HepG2 (cell line): ENCODE measurements around the gene RRP8. TPM values are rescaled to one million over a fixed set of nuclear protein-coding genes. Genes with fewer than 3 reads are reported as not detected.

Experiments used
- ARNTL ChIP-seq: sonication (generic); formaldehyde crosslinking; IDR thresholded peaks from 2 replicates; pipeline ENCODE4 v1.4.0; 2020; ENCODE audit warnings: mild to moderate bottlenecking, missing genetic modification reagents
- ATAD3A ChIP-seq: sonication (generic); formaldehyde crosslinking; IDR thresholded peaks from 2 replicates; pipeline ENCODE4 v1.4.0; 2020; ENCODE audit warnings: missing genetic modification reagents
- ATF5 ChIP-seq: sonication (generic); formaldehyde crosslinking; IDR thresholded peaks from 2 replicates; pipeline ENCODE4 v1.4.0; 2020; ENCODE audit warnings: mild to moderate bottlenecking, low read depth, missing genetic modification reagents
- CEBPG ChIP-seq: IDR thresholded peaks from 2 replicates; pipeline ENCODE4 v1.6.1; 2016
- CTCF ChIP-seq: sonication (generic); formaldehyde crosslinking; IDR thresholded peaks from 2 replicates; pipeline ENCODE4 v1.5.0; 2020; ENCODE audit warnings: mild to moderate bottlenecking, missing genetic modification reagents, moderate library complexity
- DMAP1 ChIP-seq: IDR thresholded peaks from 2 replicates; pipeline ENCODE4 v1.6.1; 2016
- HIVEP1 ChIP-seq: sonication (generic); formaldehyde crosslinking; IDR thresholded peaks from 2 replicates; pipeline ENCODE4 v1.4.0; 2020; ENCODE audit warnings: mild to moderate bottlenecking, missing genetic modification reagents
- KDM4B ChIP-seq: sonication (generic); formaldehyde crosslinking; IDR thresholded peaks from 2 replicates; pipeline ENCODE4 v1.4.0; 2020; ENCODE audit warnings: missing genetic modification reagents
- MIER3 ChIP-seq: IDR thresholded peaks from 2 replicates; pipeline ENCODE4 v1.6.1; 2016; ENCODE audit warnings: missing compliant biosample characterization, borderline replicate concordance
- SALL1 ChIP-seq: sonication (generic); formaldehyde crosslinking; IDR thresholded peaks from 2 replicates; pipeline ENCODE4 v1.8.0; 2022; ENCODE audit warnings: mild to moderate bottlenecking, missing genetic modification reagents
- SCMH1 ChIP-seq: sonication (generic); formaldehyde crosslinking; IDR thresholded peaks from 2 replicates; pipeline ENCODE4 v1.9.0; 2021; ENCODE audit warnings: missing genetic modification reagents, mild to moderate bottlenecking, borderline replicate concordance
- SIN3B ChIP-seq: fragments of 150-350 bp; IDR thresholded peaks from 2 replicates; pipeline ENCODE4 v1.6.1; 2014; ENCODE audit warnings: low read length
- TOPORS ChIP-seq: sonication (generic); formaldehyde crosslinking; IDR thresholded peaks from 2 replicates; pipeline ENCODE4 v1.8.0; 2023; ENCODE audit warnings: mild to moderate bottlenecking, missing genetic modification reagents
- ZBTB20 ChIP-seq: sonication (generic); formaldehyde crosslinking; IDR thresholded peaks from 2 replicates; pipeline ENCODE4 v1.8.1; 2023; ENCODE audit warnings: missing genetic modification reagents, low read depth, mild to moderate bottlenecking, borderline replicate concordance
- ZFX ChIP-seq: sonication (generic); formaldehyde crosslinking; IDR thresholded peaks from 2 replicates; pipeline ENCODE4 v1.4.0; 2020; ENCODE audit warnings: mild to moderate bottlenecking, low read depth, missing genetic modification reagents, moderate library complexity
- ZNF124 ChIP-seq: sonication (generic); formaldehyde crosslinking; IDR thresholded peaks from 2 replicates; pipeline ENCODE4 v1.4.0; 2020; ENCODE audit warnings: missing genetic modification reagents
- ZNF441 ChIP-seq: sonication (generic); formaldehyde crosslinking; IDR thresholded peaks from 2 replicates; pipeline ENCODE4 v1.7.0; 2021; ENCODE audit warnings: missing genetic modification reagents, borderline replicate concordance
- ZNF788 ChIP-seq: sonication (generic); formaldehyde crosslinking; IDR thresholded peaks from 2 replicates; pipeline ENCODE4 v1.5.0; 2020; ENCODE audit warnings: mild to moderate bottlenecking, missing genetic modification reagents, borderline replicate concordance
- polyA plus RNA-seq, 8 experiments: library from polyadenylated mRNA; depleted of rRNA in 3 of 8; stranded (reverse) in 7 of 8; unstranded in 1 of 8; fragments of >200 nt; fragmentation: Illumina TruSeq in 4 of 8; extraction: Trizol in 4 of 8; gene quantifications; 2 replicates each; pipeline versions ENCODE4 v1.2.1 to v1.2.3, GENCODE V29; 2011 to 2016; ENCODE audit warnings: low read depth in 4 of 8, missing spikeins in 1 of 8, mixed read lengths in 1 of 8; ENCODE audit not compliant: insufficient read depth in 1 of 8
- total RNA-seq, 5 experiments: library from RNA; depleted of rRNA; stranded (reverse); fragments of >200 nt; fragmentation: Illumina TruSeq; extraction: Trizol; gene quantifications; 2 replicates each; pipeline ENCODE4 v1.2.3, GENCODE V29; 2016; ENCODE audit warnings: low read depth in 1 of 5
- TF ChIP-seq, protein P1 (sequence below): sonication (generic); formaldehyde crosslinking; IDR thresholded peaks from 2 replicates; pipeline ENCODE4 v1.8.0; 2022; ENCODE audit warnings: missing genetic modification reagents, low read depth, mild to moderate bottlenecking, borderline replicate concordance
- TF ChIP-seq, protein P2 (sequence below): sonication (generic); formaldehyde crosslinking; IDR thresholded peaks from 2 replicates; pipeline ENCODE4 v1.8.0; 2022; ENCODE audit warnings: low read depth, missing genetic modification reagents
- TF ChIP-seq, protein P3 (sequence below): IDR thresholded peaks from 2 replicates; pipeline ENCODE4 v1.6.1; 2016

Gene RRP8
- total and polyA plus RNA-seq, 2 of the 13 experiments (the other 11 are each of a cell fraction or from before 2014, with no cell fraction given), result 7.2 to 21.6 TPM

DNA sequence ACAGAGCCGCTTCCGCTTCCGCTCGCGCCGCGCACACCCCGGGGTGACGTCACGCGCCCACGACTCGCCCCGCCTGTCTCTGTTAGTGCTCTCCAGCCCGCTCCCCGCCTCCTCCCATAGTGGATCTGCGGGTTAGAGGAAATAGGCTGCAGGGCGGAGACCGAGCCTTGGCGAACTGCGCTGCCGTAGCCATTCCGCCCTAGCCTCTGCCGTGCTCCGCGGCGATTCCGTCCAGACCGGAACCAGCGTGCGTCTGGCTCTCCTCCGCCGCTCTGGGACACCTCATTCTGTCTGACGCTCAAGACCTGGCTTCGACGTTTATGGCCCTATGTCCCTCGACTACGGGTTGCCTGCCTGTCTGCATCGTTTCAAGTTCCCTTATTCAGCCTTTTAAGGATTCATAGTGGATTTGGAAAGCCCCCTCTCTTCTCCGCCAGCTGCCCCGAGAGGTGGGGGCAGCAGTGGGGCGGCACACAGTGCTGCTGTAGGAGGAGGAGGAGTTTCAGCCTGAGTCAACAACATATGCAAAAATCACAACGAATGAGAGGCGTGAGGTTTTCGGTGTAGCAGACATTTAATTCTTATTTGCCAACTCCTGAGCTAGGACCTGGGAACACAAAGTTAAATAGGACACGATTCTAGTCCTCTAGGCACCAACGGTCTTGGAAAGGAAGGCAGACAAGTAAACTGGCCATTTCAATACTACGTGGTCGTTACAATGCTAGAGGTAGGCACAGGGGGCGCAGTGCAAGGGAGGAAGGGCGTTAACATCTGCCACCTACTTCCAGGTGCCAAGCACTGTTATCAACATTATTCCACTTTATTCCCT is 9.0 kb upstream of the RRP8 start, which contains the start of gene TAF10 (continued):
- TF ChIP-seq, protein P1, sequence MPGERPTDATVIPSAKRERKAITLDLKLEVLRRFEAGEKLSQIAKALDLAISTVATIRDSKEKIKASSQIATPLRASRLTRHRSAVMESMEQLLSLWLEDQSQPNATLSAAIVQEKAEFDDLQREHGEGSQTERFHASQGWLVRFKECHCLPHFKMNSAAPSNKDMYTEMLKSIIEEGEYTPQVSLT (CRISPR knock-in tag), result 0 out of 2 replicates have a peak, but pooled peaks have one; percentile 70
- TF ChIP-seq ZNF124 (CRISPR knock-in tag) (no peak), CEBPG (CRISPR knock-in tag) (no peak), SIN3B (no peak), ZNF788 (peak; percentile 87; the same call in 1 of the 2 replicates), TOPORS (CRISPR knock-in tag) (0 out of 2 replicates have a peak, but pooled peaks have one; percentile 52), MIER3 (CRISPR knock-in tag) (peak; percentile 46; the same call in 1 of the 2 replicates), ZNF441 (CRISPR knock-in tag) (peak; percentile 76; the same call in 1 of the 2 replicates), HIVEP1 (CRISPR knock-in tag) (peak; percentile 74; the same call in 1 of the 2 replicates), ZBTB20 (CRISPR knock-in tag) (peak; percentile 69; the same call in 1 of the 2 replicates), ARNTL (CRISPR knock-in tag) (peak; percentile 79), SCMH1 (CRISPR knock-in tag) (no peak), DMAP1 (CRISPR knock-in tag) (peak; percentile 73; the same call in 1 of the 2 replicates), SALL1 (CRISPR knock-in tag) (peak; percentile 85), KDM4B (CRISPR knock-in tag) (0 out of 2 replicates have a peak, but pooled peaks have one; percentile 46), ATAD3A (CRISPR knock-in tag) (no peak), CTCF (CRISPR knock-in tag) (peak; percentile 70), ATF5 (CRISPR knock-in tag) (no peak), ZFX (CRISPR knock-in tag) (peak; percentile 65)
- TF ChIP-seq, protein P2, sequence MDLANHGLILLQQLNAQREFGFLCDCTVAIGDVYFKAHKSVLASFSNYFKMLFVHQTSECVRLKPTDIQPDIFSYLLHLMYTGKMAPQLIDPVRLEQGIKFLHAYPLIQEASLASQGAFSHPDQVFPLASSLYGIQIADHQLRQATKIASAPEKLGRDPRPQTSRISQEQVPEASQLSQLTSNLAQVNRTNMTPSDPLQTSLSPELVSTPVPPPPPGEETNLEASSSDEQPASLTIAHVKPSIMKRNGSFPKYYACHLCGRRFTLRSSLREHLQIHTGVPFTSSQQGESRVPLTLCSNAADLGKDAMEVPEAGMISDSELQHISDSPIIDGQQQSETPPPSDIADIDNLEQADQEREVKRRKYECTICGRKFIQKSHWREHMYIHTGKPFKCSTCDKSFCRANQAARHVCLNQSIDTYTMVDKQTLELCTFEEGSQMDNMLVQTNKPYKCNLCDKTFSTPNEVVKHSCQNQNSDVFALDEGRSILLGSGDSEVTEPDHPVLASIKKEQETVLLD (CRISPR knock-in tag), result peak; percentile 81; the same call in 1 of the 2 replicates
- TF ChIP-seq, protein P3, sequence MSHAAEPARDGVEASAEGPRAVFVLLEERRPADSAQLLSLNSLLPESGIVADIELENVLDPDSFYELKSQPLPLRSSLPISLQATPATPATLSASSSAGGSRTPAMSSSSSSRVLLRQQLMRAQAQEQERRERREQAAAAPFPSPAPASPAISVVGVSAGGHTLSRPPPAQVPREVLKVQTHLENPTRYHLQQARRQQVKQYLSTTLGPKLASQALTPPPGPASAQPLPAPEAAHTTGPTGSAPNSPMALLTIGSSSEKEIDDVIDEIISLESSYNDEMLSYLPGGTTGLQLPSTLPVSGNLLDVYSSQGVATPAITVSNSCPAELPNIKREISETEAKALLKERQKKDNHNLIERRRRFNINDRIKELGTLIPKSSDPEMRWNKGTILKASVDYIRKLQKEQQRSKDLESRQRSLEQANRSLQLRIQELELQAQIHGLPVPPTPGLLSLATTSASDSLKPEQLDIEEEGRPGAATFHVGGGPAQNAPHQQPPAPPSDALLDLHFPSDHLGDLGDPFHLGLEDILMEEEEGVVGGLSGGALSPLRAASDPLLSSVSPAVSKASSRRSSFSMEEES, result peak; percentile 30; the same call in 1 of the 2 replicates
